Daoy (cell line): ENCODE measurements around the gene CORIN. TPM values are rescaled to one million over a fixed set of nuclear protein-coding genes. Genes with fewer than 3 reads are reported as not detected.

Experiments
- DNase-seq: peaks from one replicate; pipeline ENCODE4 v3.0.0-alpha.2; 2015; ENCODE audit warnings: low read depth
- total RNA-seq: library from RNA; depleted of rRNA; stranded (reverse); fragments of >200 nt; shearing (Covaris generic); gene quantifications from 2 replicates; pipeline ENCODE4 v1.2.3, GENCODE V29; 2014; rRNA removed

Gene CORIN, protein sequence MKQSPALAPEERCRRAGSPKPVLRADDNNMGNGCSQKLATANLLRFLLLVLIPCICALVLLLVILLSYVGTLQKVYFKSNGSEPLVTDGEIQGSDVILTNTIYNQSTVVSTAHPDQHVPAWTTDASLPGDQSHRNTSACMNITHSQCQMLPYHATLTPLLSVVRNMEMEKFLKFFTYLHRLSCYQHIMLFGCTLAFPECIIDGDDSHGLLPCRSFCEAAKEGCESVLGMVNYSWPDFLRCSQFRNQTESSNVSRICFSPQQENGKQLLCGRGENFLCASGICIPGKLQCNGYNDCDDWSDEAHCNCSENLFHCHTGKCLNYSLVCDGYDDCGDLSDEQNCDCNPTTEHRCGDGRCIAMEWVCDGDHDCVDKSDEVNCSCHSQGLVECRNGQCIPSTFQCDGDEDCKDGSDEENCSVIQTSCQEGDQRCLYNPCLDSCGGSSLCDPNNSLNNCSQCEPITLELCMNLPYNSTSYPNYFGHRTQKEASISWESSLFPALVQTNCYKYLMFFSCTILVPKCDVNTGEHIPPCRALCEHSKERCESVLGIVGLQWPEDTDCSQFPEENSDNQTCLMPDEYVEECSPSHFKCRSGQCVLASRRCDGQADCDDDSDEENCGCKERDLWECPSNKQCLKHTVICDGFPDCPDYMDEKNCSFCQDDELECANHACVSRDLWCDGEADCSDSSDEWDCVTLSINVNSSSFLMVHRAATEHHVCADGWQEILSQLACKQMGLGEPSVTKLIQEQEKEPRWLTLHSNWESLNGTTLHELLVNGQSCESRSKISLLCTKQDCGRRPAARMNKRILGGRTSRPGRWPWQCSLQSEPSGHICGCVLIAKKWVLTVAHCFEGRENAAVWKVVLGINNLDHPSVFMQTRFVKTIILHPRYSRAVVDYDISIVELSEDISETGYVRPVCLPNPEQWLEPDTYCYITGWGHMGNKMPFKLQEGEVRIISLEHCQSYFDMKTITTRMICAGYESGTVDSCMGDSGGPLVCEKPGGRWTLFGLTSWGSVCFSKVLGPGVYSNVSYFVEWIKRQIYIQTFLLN
- not detected in 2 replicates for total RNA-seq

GRCh38 chr4:47837908-47838294 is at the start of gene CORIN:
CORIN (minus strand) TSS chr4:47838067; CDS start chr4:47837949, 118 bp downstream.
- no peak for DNase-seq

DNA sequence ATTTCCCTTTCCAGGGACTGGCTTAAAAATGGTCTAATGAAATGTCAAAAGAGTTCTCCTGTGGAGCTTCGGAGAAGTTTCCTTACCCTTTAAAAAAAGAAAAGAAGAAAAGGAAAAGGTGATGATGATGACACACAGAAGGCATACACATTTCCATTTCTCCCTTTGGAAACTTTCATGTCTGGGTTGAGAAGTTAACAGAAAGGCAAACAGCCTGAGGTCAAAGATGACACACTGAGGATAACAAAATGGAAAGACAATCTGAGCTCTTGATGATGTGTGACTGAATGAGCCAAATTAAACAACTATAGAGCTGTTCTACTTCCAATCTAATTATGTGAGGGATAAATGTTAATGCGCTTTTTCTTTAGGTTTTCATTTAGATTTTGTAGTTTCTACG is 44.4 kb upstream of the CORIN start:
- no peak for DNase-seq

- DNase-seq, result no peak
Measured at GRCh38 chr4:47879458-47879857, 41.6 kb upstream of the CORIN start.

GRCh38 chr4:47876784-47877546 is 39.1 kb upstream of the CORIN start:
- no peak for DNase-seq

DNA sequence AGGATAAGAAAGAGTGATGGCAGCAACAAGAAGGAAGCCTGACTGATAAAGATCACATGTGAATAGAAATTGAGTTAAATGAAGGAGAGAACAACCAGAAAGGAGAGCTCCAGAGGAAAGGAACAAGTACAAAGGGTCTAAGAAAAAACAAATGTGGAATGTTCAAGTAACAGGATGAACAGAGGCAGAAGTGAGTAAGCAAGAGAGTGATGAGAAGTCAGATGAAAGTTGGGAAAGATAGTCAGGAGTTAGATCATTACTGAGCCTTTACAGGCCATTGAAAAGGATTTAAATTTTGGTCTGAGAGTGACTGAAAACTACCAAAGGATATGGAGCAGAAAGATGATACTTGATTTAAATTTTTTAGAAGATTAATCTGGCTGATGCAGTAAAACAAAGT is 38.4 kb upstream of the CORIN start:
- no peak for DNase-seq

DNA sequence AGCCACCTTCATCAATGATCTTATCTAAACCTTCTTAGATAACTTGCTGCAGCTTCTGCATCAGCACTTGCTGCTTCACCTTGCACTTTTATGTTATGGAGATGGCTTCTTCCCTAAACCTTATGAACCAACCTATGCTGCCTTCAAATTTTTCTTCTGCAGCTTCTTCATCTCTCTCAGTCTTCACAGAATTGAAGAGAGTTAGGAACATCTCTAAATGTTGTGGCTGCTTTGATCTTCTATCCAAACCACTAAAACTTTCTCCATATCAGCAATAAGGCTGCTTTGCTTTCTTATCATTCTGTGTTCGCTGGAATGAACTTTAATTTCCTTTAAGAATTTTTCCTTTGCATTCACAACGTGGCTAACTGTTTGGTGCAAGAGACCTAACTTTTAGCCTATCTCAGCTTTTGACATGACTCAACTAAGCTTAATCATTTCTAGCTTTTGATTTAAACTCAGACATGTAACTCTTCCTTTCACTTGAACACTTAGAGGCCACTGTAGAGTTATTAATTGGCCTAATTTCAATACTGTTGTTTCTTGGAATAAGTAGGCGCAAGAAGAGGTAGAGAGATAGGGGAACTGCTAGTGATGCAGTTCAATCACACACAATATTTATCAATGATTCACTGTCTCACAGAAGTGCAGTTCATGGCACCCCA is 36.1 kb upstream of the CORIN start:
- no peak for DNase-seq

- DNase-seq, result no peak
Measured at GRCh38 chr4:47863486-47863885, 25.6 kb upstream of the CORIN start.

- no peak for DNase-seq
Measured at GRCh38 chr4:47862297-47862696, 24.4 kb upstream of the CORIN start.

GRCh38 chr4:47860305-47860704 is 22.4 kb upstream of the CORIN start:
- no peak for DNase-seq

GRCh38 chr4:47858006-47858405 is 20.1 kb upstream of the CORIN start:
- DNase-seq, result no peak

GRCh38 chr4:47856713-47857112 is 18.8 kb upstream of the CORIN start:
- no peak for DNase-seq

DNA sequence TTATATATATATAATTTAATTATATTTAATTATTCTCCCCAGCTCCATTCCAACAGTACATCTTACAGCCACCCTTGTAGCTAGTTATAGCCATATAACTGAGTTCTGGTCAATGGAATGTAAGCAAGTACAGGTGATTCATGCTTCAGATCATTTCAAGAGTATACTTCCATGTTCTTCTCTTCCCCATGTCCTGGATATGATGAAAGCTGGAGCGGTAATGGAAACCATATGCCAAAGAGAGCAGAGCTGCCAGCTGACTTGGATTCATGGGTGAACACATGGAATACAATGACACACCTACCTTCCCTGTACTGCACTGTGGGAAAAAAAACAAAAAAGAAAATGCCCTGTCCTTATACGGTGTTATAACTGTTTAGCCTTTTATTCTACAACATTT is 17.5 kb upstream of the CORIN start:
- no peak for DNase-seq

GRCh38 chr4:47852136-47852535 is 14.3 kb upstream of the CORIN start:
- no peak for DNase-seq

DNA sequence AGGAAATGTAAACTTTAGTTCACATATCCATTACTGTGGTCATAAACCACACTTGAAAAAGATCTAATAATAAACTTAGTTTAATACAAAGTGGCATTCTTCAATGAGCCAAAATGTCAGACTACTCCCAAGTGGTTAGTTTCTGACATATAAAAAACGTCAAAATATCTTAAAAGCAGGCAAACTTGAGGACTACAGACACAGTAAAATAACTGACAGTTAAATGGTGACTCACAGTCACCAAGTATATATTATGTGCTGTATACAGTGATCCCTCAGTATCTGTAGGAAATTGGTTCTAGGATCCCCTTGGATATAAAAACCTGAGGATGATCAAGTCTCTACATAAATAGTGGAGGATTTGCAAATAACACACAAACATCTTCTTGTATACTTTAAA is 11.6 kb upstream of the CORIN start:
- no peak for DNase-seq

- DNase-seq, result no peak
Measured at GRCh38 chr4:47848041-47848440, 10.2 kb upstream of the CORIN start.

DNA sequence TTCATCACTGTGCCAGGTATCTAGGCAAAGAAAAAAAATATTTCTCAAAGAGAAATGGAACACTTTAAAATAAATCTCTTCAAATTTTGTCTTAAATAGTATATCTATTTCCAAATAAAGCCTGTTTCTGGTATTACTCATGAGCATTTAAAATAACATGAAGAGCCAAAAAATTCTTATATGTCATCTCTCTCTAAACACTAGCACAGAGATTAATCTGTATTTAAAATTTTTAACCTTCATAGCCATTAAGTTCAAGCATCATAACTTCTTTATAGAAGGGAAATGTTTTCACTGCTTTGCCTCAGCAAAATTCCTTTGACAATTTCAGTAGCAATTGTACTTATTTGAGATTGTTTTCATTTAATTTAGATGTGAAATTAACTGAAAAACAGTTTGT is 5.1 kb upstream of the CORIN start:
- DNase-seq, result no peak

GRCh38 chr4:47840291-47840690 is 2.4 kb upstream of the CORIN start:
- no peak for DNase-seq

- no peak for DNase-seq
Measured at GRCh38 chr4:47839259-47839658, 1.4 kb upstream of the CORIN start.

DNA sequence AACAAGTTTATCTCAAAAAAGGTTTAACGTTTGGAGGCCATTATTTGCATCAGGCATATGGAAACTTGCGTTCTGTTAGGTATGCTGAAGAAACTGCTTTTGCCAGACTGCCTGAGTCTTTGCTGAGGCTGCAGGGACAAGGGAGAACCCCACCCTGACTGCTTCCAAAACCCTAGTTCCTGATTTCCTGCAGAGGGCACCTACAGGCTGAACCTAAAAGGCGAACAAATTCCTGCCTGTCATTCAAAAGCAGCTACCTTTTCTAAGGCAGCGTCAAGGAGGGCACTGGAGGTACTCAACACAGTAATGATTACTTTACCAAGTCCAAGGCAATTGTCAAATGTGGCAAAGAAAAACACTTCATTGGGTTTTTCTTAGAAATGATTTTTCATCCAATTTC is 578 bp upstream of the CORIN start:
- no peak for DNase-seq

DNA sequence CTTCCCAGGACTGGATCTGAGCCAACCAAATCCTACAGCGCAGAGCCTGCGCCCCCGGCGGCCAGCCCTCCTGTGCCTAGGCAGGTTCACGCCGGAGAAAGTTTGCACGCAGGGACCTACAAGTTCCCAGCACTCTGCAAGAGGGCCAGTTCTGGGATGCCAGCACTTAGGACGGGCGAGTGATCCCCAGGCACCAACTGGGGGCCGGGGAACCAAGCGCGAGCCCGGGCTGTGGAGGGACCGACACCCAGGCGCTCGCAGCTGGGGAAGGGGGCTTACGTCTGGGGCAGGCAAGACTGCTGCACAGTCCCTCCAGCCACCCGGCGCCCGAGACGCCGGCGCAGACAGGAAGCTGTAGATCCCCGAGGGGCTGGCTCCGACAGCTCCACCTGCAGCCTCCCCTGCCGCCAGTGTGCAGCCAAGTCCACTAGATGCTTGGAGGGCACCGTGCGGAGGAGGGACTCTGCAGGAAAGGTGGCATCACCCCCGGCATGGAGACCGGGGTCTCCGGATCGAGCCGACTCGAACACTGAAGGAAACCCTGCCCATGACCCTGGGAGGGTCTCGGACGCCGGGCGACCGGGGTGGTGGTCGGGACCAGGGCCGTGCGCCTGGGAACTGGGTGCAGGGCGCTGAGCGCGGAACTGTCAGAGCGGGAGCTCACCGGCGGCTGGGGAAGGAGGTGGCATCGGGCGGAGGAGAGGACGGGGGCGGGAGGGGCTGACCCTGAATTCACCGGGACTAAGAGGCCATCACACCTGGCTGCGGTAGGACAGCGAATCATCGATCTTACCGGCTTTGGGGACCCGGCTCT is 566 bp downstream of the CORIN start:
- peak; percentile 58 for DNase-seq
